HEK293T (cell line): Measurements from ENCODE around the gene NKAIN2.

Experiments
- BHLHE40 ChIP-seq: fragments of 450-650 bp; IDR thresholded peaks from 2 replicates; pipeline ENCODE4 v1.6.1; 2016; ENCODE audit warnings: mild to moderate bottlenecking, moderate library complexity, borderline replicate concordance
- HDGF ChIP-seq: fragments of 450-650 bp; IDR thresholded peaks from 2 replicates; pipeline ENCODE4 v1.6.1; 2017; ENCODE audit warnings: antibody characterized with exemption, borderline replicate concordance
- PKNOX1 ChIP-seq: fragments of 450-650 bp; IDR thresholded peaks from 2 replicates; pipeline ENCODE4 v1.6.1; 2016
- SUZ12 ChIP-seq: fragments of 450-650 bp; IDR thresholded peaks from 2 replicates; pipeline ENCODE4 v1.6.1; 2016; ENCODE audit warnings: mild to moderate bottlenecking

GRCh38 chr6:124738482-124738881, 934.8 kb downstream of the NKAIN2 start:
- TF ChIP-seq HDGF (no peak), BHLHE40 (no peak), PKNOX1 (no peak), SUZ12 (no peak)
